ENCODE measurements around the gene ACTR5. TPM values are rescaled to one million over a fixed set of nuclear protein-coding genes. Genes with fewer than 3 reads are reported as not detected.

ACTR5 gene
- total and polyA plus RNA-seq, 2 of the 13 experiments (the other 11 are each of a cell fraction or from before 2014, with no cell fraction given): 19.5 to 20.5 TPM

- H3K27me3 ChIP-seq (ENCODE audit: control insufficient read depth in 1 of 2, insufficient read depth in 2 of 2, low read length in 2 of 2): peaks cover 5 to 32% of the 10 kb centered on the region in 2 experiments; a peak in 4 of 5 replicates
- ATAC-seq (no peak), FAIRE-seq (no peak), DNase-seq (ENCODE audit: low spot score) (no peak)
- no peak overlapping the region for H2AFZ ChIP-seq (ENCODE audit: low read length)
- TF ChIP-seq TRAFD1 (CRISPR knock-in tag; IDR thresholded peaks at IDR 0.05; ENCODE audit: borderline replicate concordance): no peak
- no peak for TF ChIP-seq CTCF (CRISPR knock-in tag; IDR thresholded peaks at IDR 0.05)
- no peak for TF ChIP-seq ZNF607 (CRISPR knock-in tag; IDR thresholded peaks at IDR 0.05; ENCODE audit: borderline replicate concordance)
- TF ChIP-seq ATF7 (IDR thresholded peaks at IDR 0.05): no peak
- TF ChIP-seq ATF7 (CRISPR knock-in tag; IDR thresholded peaks at IDR 0.05): no peak
- 0 out of 2 replicates have a peak, but pooled peaks have one; percentile 26 for TF ChIP-seq ZBTB40 (IDR thresholded peaks at IDR 0.05)
- TF ChIP-seq ZBTB40 (CRISPR knock-in tag; IDR thresholded peaks at IDR 0.05): no peak
- TF ChIP-seq ELF4 (CRISPR knock-in tag; IDR thresholded peaks at IDR 0.05; ENCODE audit: borderline replicate concordance): no peak
- H3K9me3 ChIP-seq (ENCODE audit: low read length): no peaks in the 10 kb centered on the region
- WGBS (ENCODE audit: low lambda C conversion rate): 45% methylated on average over 3 of the region's 3 CpGs
- H3K4me3 ChIP-seq (replicated peaks in 1 of 3; ENCODE audit: insufficient read depth in 1 of 3, low read depth in 2 of 3, low read length in 3 of 3): no peak overlapping the region
- H4K20me1 ChIP-seq (ENCODE audit: insufficient read depth, low read length): no peaks in the 10 kb centered on the region
- H3K9ac ChIP-seq (ENCODE audit: insufficient read depth, low read depth, low read length): no peak overlapping the region
- intact Hi-C loops (cut with micrococcal nuclease; ENCODE audit: unreplicated experiment) (no loop called here), in situ Hi-C loops (cut with HindIII; ENCODE audit: extremely low pct_ligation_motif_present, low pct_unique_long_range_greater_than_20kb) (no loop called here)
- no peaks in the 10 kb centered on the region for H3K36me3 ChIP-seq (replicated peaks in 1 of 2; ENCODE audit: control insufficient read depth in 1 of 2, insufficient read depth in 2 of 2, low read length in 2 of 2)
- peaks cover 15% of the 10 kb centered on the region for H3K4me1 ChIP-seq (ENCODE audit: insufficient read depth, low read length)
- no peaks in the 10 kb centered on the region for H3K79me2 ChIP-seq (ENCODE audit: insufficient read depth, low read length)
- POLR2A ChIA-PET: no interaction called here
- CTCF ChIA-PET (ENCODE audit: low intra/inter-chr PET ratio, low total read pairs): no interaction called here
- no peak overlapping the region for H3K4me2 ChIP-seq (ENCODE audit: low read depth, low read length)
- no TSS peak for BruUV-seq (replicated peaks)
- H3K27ac ChIP-seq (ENCODE audit: extremely low read length, insufficient read depth, low read length): no peak overlapping the region
Measured at GRCh38 chr20:38800882-38801281, 52.6 kb downstream of the ACTR5 start.
